GM19463 (cell line): ENCODE measurements around the gene PROC.
A peak's percentile ranks its signal among the peaks of the same experiment; 100 is the strongest.

Experiments used
- ATAC-seq: cut with Tn5 transposase; IDR thresholded peaks from one replicate; pipeline ENCODE4 v1.9.1; 2021; ENCODE audit warnings: mild to moderate bottlenecking, moderate library complexity; ENCODE audit not compliant: unreplicated experiment

PROC gene

GRCh38 chr2:127413200-127413599 lies 5.0 kb upstream of the PROC start:
- ATAC-seq: no peak

GRCh38 chr2:127413782-127414637 lies 4.2 kb upstream of the PROC start:
- ATAC-seq: no peak

GRCh38 chr2:127414638-127415592 lies 3.3 kb upstream of the PROC start:
- no peak for ATAC-seq

- peak; percentile 70 for ATAC-seq
These were observed 2.4 kb upstream of the PROC start for GRCh38 chr2:127415593-127416505.

GRCh38 chr2:127416506-127417001 lies 1.7 kb upstream of the PROC start:
- no peak for ATAC-seq

GRCh38 chr2:127417406-127417805 lies 821 bp upstream of the PROC start:
- no peak for ATAC-seq

GRCh38 chr2:127419112-127419430 lies 844 bp downstream of the PROC start:
- ATAC-seq: no peak

GRCh38 chr2:127419448-127420038 lies 1.3 kb downstream of the PROC start:
- ATAC-seq: no peak

- no peak for ATAC-seq
These were observed 2.0 kb downstream of the PROC start for GRCh38 chr2:127420039-127420864.

- no peak for ATAC-seq
These were observed 3.0 kb downstream of the PROC start for GRCh38 chr2:127421116-127421800.

- no peak for ATAC-seq
These were observed 3.8 kb downstream of the PROC start for GRCh38 chr2:127421871-127422558.

GRCh38 chr2:127422559-127423477 lies 4.6 kb downstream of the PROC start:
- no peak for ATAC-seq

- ATAC-seq: no peak
These were observed 5.2 kb downstream of the PROC start for GRCh38 chr2:127423478-127423843.

- ATAC-seq: no peak
These were observed 5.7 kb downstream of the PROC start for GRCh38 chr2:127423880-127424279.

GRCh38 chr2:127424598-127425520 lies 6.6 kb downstream of the PROC start:
- ATAC-seq: no peak
